ENCODE data around the gene TTLL7. TPM values are rescaled to one million over a fixed set of nuclear protein-coding genes. Genes with fewer than 3 reads are reported as not detected.
A peak's percentile ranks its signal among the peaks of the same experiment; 100 is the strongest.

TTLL7 gene, protein sequence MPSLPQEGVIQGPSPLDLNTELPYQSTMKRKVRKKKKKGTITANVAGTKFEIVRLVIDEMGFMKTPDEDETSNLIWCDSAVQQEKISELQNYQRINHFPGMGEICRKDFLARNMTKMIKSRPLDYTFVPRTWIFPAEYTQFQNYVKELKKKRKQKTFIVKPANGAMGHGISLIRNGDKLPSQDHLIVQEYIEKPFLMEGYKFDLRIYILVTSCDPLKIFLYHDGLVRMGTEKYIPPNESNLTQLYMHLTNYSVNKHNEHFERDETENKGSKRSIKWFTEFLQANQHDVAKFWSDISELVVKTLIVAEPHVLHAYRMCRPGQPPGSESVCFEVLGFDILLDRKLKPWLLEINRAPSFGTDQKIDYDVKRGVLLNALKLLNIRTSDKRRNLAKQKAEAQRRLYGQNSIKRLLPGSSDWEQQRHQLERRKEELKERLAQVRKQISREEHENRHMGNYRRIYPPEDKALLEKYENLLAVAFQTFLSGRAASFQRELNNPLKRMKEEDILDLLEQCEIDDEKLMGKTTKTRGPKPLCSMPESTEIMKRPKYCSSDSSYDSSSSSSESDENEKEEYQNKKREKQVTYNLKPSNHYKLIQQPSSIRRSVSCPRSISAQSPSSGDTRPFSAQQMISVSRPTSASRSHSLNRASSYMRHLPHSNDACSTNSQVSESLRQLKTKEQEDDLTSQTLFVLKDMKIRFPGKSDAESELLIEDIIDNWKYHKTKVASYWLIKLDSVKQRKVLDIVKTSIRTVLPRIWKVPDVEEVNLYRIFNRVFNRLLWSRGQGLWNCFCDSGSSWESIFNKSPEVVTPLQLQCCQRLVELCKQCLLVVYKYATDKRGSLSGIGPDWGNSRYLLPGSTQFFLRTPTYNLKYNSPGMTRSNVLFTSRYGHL
- total RNA-seq, result 0.12 TPM in 1 of 2 replicates, not detected in the other

DNA sequence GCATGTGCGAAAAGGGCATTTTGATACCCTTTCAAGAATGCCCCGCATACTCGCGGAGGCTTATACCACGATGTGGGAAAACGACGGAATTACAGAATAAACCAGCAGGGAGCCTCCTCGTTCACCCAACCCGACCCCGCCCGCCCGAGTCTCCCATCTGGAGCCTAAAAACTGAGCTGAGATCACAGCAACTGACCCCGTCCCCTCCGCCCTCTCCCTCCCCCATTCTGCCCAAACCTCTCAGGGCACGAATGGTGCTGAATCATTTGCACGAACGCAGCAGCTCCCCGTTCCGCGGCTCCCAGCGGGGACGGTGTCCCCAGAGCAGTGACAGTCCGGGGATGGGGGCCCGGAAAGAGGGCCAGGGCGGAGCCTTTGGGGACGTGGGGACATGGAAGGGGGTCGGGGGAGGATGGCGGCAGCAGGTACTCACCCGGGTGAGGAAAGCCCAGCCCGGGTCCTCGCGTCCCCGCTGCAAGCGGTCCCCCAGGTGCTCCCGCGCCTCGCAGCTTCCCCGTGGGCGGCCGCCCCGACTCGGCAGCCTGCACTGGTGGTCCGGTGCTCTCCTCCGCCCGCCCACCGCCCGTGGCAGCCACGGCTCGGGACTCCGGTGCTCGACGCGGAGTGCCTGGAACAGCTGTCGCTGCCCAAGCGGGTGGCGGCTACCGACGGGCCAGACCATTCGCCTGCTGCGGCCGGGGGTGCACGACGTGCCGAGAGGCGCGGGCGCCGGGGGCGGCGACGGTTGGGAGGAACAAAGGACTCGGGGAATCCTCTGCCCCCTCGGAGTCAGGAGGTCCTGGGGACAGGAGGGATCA, at the start of gene TTLL7:
Gene TTLL7, minus strand, starts transcription at position 635 of the 818 bp plus-strand sequence. CDS start 46,921 bp downstream, outside the sequence.
- DNase-seq, result peak; percentile 65
- POLR2A ChIA-PET, result interaction anchor here (0.6 kb wide), 2 partner anchors 238 to 407 kb away, joined by 4 read pairs; no protein-coding TSS in a partner anchor
- Mint-ChIP-seq H3K27ac (no peak within 1 kb of the TSS), H3K27me3 (peaks cover 41% of the 10 kb centered on the region), H3K36me3 (ENCODE audit: low read depth) (no peaks in the 10 kb centered on the region), H3K9me3 (no peaks in the 10 kb centered on the region), H3K4me1 (peaks cover 13% of the 10 kb centered on the region), H3K4me3 (peak within 1 kb of the TSS; percentile 82)
- intact Hi-C loops (cut with micrococcal nuclease), result loop anchor here (1.0 to 5.0 kb wide), 3 partner anchors 79 to 1279 kb away; partner anchors contain the start of genes BCL10 and SSX2IP
- ATAC-seq (ENCODE audit: low read depth), result peak; percentile 86
- TF ChIP-seq, protein P1, sequence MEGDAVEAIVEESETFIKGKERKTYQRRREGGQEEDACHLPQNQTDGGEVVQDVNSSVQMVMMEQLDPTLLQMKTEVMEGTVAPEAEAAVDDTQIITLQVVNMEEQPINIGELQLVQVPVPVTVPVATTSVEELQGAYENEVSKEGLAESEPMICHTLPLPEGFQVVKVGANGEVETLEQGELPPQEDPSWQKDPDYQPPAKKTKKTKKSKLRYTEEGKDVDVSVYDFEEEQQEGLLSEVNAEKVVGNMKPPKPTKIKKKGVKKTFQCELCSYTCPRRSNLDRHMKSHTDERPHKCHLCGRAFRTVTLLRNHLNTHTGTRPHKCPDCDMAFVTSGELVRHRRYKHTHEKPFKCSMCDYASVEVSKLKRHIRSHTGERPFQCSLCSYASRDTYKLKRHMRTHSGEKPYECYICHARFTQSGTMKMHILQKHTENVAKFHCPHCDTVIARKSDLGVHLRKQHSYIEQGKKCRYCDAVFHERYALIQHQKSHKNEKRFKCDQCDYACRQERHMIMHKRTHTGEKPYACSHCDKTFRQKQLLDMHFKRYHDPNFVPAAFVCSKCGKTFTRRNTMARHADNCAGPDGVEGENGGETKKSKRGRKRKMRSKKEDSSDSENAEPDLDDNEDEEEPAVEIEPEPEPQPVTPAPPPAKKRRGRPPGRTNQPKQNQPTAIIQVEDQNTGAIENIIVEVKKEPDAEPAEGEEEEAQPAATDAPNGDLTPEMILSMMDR (IDR thresholded peaks at IDR 0.05), result no peak
- CTCF ChIA-PET, result no interaction called here

DNA sequence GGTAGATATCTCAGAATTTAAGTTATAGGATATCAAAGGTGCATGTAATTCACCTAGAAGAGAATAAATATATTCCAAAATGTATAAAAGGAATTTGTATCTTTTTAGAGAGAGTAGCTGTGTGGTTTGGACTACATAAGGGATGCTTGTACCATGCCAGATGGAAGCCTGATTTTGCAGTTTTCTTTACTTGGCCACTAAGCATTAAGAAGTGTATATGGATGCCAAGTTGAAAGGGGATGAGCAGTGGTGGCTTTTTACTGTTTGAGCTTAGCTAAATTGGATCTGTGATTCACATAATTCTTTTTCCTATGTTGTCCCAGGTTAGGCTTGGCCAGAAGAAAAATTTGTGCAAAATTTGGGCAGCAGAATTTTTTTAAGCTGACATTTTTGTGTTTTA, 43.5 kb upstream of the TTLL7 start:
- CTCF ChIA-PET, result no interaction called here
- H3K36me3 Mint-ChIP-seq (ENCODE audit: low read depth), result no peaks in the 10 kb centered on the region
- no peak for ATAC-seq (ENCODE audit: low read depth)
- H3K4me3 Mint-ChIP-seq, result no peak overlapping the region
- DNase-seq, result no peak
- H3K4me1 Mint-ChIP-seq, result no peaks in the 10 kb centered on the region
- H3K27ac Mint-ChIP-seq, result no peak overlapping the region
- no peaks in the 10 kb centered on the region for H3K9me3 Mint-ChIP-seq
- intact Hi-C loops (cut with micrococcal nuclease), result no loop called here
- POLR2A ChIA-PET, result no interaction called here
- TF ChIP-seq, protein P1 (IDR thresholded peaks at IDR 0.05), result no peak
- H3K27me3 Mint-ChIP-seq, result peaks cover 12% of the 10 kb centered on the region

DNA sequence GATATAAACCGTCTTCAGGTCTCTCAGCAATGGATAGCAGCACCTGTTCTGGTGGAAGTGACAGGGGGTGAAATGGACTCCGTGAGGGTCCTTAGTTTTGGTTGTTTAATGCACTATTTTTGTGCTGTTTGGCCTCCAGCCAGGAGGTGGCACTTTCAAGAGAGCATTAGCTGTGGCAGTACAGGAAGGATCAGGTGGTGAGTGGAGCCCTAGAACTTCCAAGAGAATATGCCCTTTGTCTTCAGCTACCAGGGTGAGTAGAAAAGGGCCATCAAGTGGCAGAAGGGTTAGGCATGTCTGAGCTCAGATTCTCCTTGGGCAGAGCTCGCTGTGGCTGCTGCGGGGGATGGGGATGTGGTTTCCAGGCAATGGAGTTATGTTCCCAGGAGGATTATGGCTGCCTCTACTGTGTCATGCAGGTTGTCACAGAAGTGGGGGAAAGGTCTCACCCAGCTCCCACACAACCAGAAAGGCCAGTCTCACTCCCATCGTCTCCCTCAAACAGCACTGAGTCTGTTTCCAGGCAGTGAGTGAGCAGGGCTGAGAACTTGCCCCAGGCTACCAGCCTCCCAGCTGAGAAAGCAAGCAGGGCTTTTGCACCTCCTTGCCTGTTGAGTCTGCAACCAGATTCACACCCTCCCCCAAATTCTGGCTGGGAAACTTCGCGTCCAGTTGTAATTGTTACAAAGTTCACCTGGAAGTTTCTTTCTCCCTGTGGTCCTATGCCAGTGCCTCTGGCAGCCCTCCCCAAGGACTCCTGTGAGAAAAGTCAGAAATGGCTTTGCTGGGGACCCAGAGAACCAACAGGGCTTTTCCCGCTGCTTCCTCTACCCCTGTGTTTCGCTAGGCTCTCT, 39.1 kb upstream of the TTLL7 start:
- Mint-ChIP-seq H3K36me3 (ENCODE audit: low read depth) (no peaks in the 10 kb centered on the region), H3K4me3 (no peak overlapping the region), H3K27me3 (peaks cover 16% of the 10 kb centered on the region), H3K4me1 (no peaks in the 10 kb centered on the region), H3K9me3 (peaks cover 5% of the 10 kb centered on the region), H3K27ac (no peak overlapping the region)
- ATAC-seq (ENCODE audit: low read depth) (no peak), DNase-seq (no peak)
- ChIA-PET POLR2A (no interaction called here), CTCF (no interaction called here)
- TF ChIP-seq, protein P1 (IDR thresholded peaks at IDR 0.05), result no peak
- intact Hi-C loops (cut with micrococcal nuclease), result no loop called here

DNA sequence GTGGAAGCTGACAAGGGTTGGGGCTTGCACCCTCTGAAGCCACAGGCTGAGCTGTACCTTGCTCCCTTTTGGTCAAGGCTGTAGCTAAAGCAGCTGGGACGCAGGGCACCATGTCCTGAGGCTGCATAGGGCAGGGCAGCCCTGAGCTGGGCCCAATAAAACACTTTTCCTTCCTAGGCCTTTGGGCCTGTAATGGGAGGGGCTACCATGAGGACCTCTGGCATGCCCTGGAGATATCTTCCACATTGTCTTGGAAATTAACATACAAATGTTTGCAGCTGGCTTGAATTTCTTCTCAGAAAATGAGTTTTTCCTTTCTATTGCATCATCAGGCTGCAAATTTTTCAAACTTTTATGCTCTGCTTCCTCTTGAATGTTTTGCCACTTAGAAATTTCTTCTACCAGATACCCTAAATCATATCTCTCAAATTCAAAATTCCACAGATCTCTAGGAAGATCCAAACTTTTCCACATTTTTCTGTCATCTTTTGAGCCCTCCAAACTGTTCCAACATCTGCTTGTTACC, 32.9 kb upstream of the TTLL7 start:
- TF ChIP-seq, protein P1 (IDR thresholded peaks at IDR 0.05), result no peak
- ATAC-seq (ENCODE audit: low read depth) (no peak), DNase-seq (no peak)
- ChIA-PET POLR2A (no interaction called here), CTCF (no interaction called here)
- H3K4me1 Mint-ChIP-seq, result no peaks in the 10 kb centered on the region
- no peaks in the 10 kb centered on the region for H3K36me3 Mint-ChIP-seq (ENCODE audit: low read depth)
- no peak overlapping the region for H3K4me3 Mint-ChIP-seq
- intact Hi-C loops (cut with micrococcal nuclease), result no loop called here
- peaks cover 5% of the 10 kb centered on the region for H3K9me3 Mint-ChIP-seq
- H3K27me3 Mint-ChIP-seq, result peaks cover 5% of the 10 kb centered on the region
- no peak overlapping the region for H3K27ac Mint-ChIP-seq

All from activated B cell treated with CpG ODN at 0.5 μM for 24 hours (primary cell).